B cell (primary cell): ENCODE results near the gene FANCC. TPM values are rescaled to one million over a fixed set of nuclear protein-coding genes. Genes with fewer than 3 reads are reported as not detected.

Source experiments
- ATAC-seq: fragments of 200-7000 bp; cut with Tn5 transposase; one replicate; pipeline ENCODE4 v1.10.0; 2021; ENCODE audit warnings: low read depth, mild to moderate bottlenecking, moderate number of reproducible peaks, moderate library complexity
- CTCF ChIA-PET: fragments of 350-600 bp; sonication (Branson Sonifier 250); formaldehyde crosslinking; loops from one replicate; lab custom pipeline; 2021; ENCODE audit warnings: antibody characterized with exemption, inconsistent platforms; lab: Charles Lee
- POLR2A ChIA-PET: fragments of 350-600 bp; sonication (Branson Sonifier 250); formaldehyde crosslinking; loops from one replicate; lab custom pipeline; 2021; ENCODE audit warnings: antibody characterized with exemption; lab: Charles Lee
- DNase-seq: peaks from one replicate; pipeline ENCODE4 v3.0.0; 2013
- H2AFZ ChIP-seq: 2 replicates; pipeline ENCODE4 v1.6.1; 2012; ENCODE audit warnings: mild to moderate bottlenecking, low read depth, low read length; ENCODE audit not compliant: insufficient read depth, poor library complexity, severe bottlenecking
- H3K27ac ChIP-seq, 2 donors: 1 replicate in 1 of 2; 2 replicates in 1 of 2; pipeline ENCODE4 v1.5.1; 2012 to 2013; ENCODE audit warnings: low read length in 2 of 2, mild to moderate bottlenecking in 2 of 2, moderate library complexity in 1 of 2
- H3K27me3 ChIP-seq, 4 experiments: fragments of 200-600 bp in 1 of 4; sonication (generic) in 1 of 4; replicated peaks in 1 of 4; 1 replicate in 2 of 4; 2 replicates in 2 of 4; pipeline versions ENCODE4 v1.6.1 to v1.7.0; 2013 to 2016; ENCODE audit warnings: low read length in 3 of 4, mild to moderate bottlenecking in 2 of 4, mixed read lengths in 1 of 4, moderate library complexity in 1 of 4; ENCODE audit not compliant: insufficient read depth in 4 of 4, control insufficient read depth in 3 of 4; ENCODE audit errors: control extremely low read depth in 1 of 4
- H3K36me3 ChIP-seq, 2 experiments: replicated peaks in 1 of 2; 1 replicate in 1 of 2; 2 replicates in 1 of 2; pipeline versions ENCODE4 v1.6.1 to v1.7.1; 2013; ENCODE audit warnings: low read length in 1 of 2; ENCODE audit not compliant: insufficient read depth in 2 of 2, control insufficient read depth in 1 of 2; ENCODE audit errors: control extremely low read depth in 1 of 2, extremely low read depth in 1 of 2
- H3K4me1 ChIP-seq, 2 donors: fragments of 200-600 bp in 1 of 2; sonication (generic) in 1 of 2; 1 replicate in 1 of 2; 2 replicates in 1 of 2; pipeline versions ENCODE4 v1.5.1 to v1.6.1; 2013 to 2017; ENCODE audit warnings: low read length in 2 of 2; ENCODE audit not compliant: control insufficient read depth in 2 of 2, insufficient read depth in 2 of 2
- H3K4me2 ChIP-seq: replicated peaks from 2 replicates; pipeline ENCODE3; 2012; ENCODE audit warnings: mild to moderate bottlenecking, low read depth, low read length; ENCODE audit not compliant: poor library complexity, severe bottlenecking
- H3K4me3 ChIP-seq, 5 experiments: fragments of 200-600 bp in 1 of 5; sonication (generic) in 1 of 5; 1 replicate in 3 of 5; 2 replicates in 2 of 5; pipeline versions ENCODE4 v1.5.1 to v1.7.0; 2011 to 2016; ENCODE audit warnings: low read length in 4 of 5, mild to moderate bottlenecking in 4 of 5, low read depth in 2 of 5, control low read depth in 1 of 5, moderate library complexity in 1 of 5; ENCODE audit not compliant: insufficient read depth in 1 of 5; ENCODE audit errors: control extremely low read depth in 1 of 5, extremely low read depth in 1 of 5
- H3K79me2 ChIP-seq: fragments of 200-600 bp; sonication (generic); one replicate; pipeline ENCODE4 v1.6.0; 2016; ENCODE audit warnings: low read length; ENCODE audit not compliant: control insufficient read depth, insufficient read depth
- H3K9ac ChIP-seq: fragments of 200-600 bp; sonication (generic); 2 replicates; pipeline ENCODE4 v1.6.1; 2017; ENCODE audit warnings: mild to moderate bottlenecking, low read length, moderate library complexity
- H3K9me3 ChIP-seq, 3 donors: one replicate each; pipeline versions ENCODE4 v1.6.1 to v1.7.1; 2013; ENCODE audit warnings: low read length in 2 of 3; ENCODE audit not compliant: control insufficient read depth in 2 of 3, insufficient read depth in 1 of 3; ENCODE audit errors: control extremely low read depth in 1 of 3
- H4K20me1 ChIP-seq: 2 replicates; pipeline ENCODE4 v1.6.0; 2012; ENCODE audit warnings: mild to moderate bottlenecking, low read length; ENCODE audit not compliant: insufficient read depth, control insufficient read depth, poor library complexity, severe bottlenecking
- H3K27ac Mint-ChIP-seq: one replicate; pipeline ENCODE4 v1.8.0; 2021; ENCODE audit warnings: mixed read lengths
- H3K27me3 Mint-ChIP-seq: one replicate; pipeline ENCODE4 v1.8.0; 2021; ENCODE audit warnings: mixed read lengths
- H3K4me1 Mint-ChIP-seq: one replicate; pipeline ENCODE4 v1.8.0; 2021; ENCODE audit warnings: mixed read lengths
- H3K4me3 Mint-ChIP-seq: one replicate; pipeline ENCODE4 v1.8.0; 2021; ENCODE audit warnings: mixed read lengths
- H3K9me3 Mint-ChIP-seq: one replicate; pipeline ENCODE4 v1.8.0; 2022; ENCODE audit warnings: mixed read lengths; ENCODE audit not compliant: insufficient read depth
- EZH2 ChIP-seq: IDR thresholded peaks from 2 replicates; pipeline ENCODE4 v1.6.1; 2012; ENCODE audit warnings: borderline replicate concordance, low read depth, mild to moderate bottlenecking, moderate library complexity, low read length; ENCODE audit not compliant: insufficient read depth, poor library complexity, severe bottlenecking
- WGBS: methylation state at CpG from one replicate; pipeline ENCODE4 v1.1.5; 2013; ENCODE audit warnings: missing lambda C conversion rate; ENCODE audit not compliant: insufficient coverage; 5-methylcytosine and 5-hydroxymethylcytosine counted together
- intact Hi-C: fragments of 100-400 bp; cut with micrococcal nuclease; formaldehyde crosslinking; loops from one replicate; pipeline ENCODE4 v1.10.0; 2022
- polyA plus RNA-seq: library from polyadenylated mRNA; depleted of rRNA; stranded (reverse); fragments of >200 nt; gene quantifications from 2 replicates; pipeline ENCODE4 v1.2.3, GENCODE V29; 2012
- total RNA-seq, 2 donors: library from RNA; stranded (reverse); fragments of 120-200 nt in 1 of 2; gene quantifications; 1 replicate in 1 of 2; 2 replicates in 1 of 2; pipeline versions ENCODE4 v1.2.3 to v1.2.4, GENCODE V29; 2013 to 2022
- TF ChIP-seq, protein P1 (sequence below): fragments of 200-600 bp; IDR thresholded peaks from one replicate; pipeline ENCODE4 v1.8.0; 2022; ENCODE audit warnings: antibody characterized with exemption, mild to moderate bottlenecking

FANCC gene
- total and polyA plus RNA-seq, 2 donors (not counting 1 experiment from before 2014, with no cell fraction given) = 1.8 to 11.1 TPM

DNA sequence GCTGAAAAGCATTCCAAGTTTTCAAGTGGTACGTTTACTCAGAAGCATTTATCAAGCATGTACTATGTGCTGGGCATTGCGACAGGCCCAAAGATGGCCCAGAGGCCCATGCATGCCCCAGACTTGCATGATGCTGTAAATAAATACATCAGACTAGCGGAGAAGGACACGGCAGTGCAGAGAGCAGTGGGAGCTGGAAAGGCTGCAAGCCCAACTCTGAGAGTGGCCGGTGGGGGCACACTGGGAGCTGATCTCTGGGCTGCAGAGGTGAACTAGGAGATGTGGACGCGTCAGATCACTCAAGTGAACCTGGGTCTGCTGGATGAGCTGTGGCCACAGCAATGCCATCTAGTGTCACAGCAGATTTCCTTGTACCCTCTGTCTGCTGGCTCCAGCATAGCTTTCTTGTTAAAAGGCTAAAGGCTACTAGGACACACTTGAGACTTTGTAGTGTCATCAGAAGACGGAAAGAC, 246.9 kb downstream of the FANCC start:
- POLR2A ChIA-PET = no interaction called here
- Histone ChIP-seq H3K4me1 (no peaks in the 10 kb centered on the region), H3K27me3 (no peaks in the 10 kb centered on the region), H3K79me2 (no peaks in the 10 kb centered on the region), H3K36me3 (no peaks in the 10 kb centered on the region), H3K27ac (no peak overlapping the region), H3K4me3 (no peak overlapping the region), H3K9me3 (no peaks in the 10 kb centered on the region), H2AFZ (no peak overlapping the region), H4K20me1 (no peaks in the 10 kb centered on the region), H3K9ac (no peak overlapping the region), H3K4me2 (no peak overlapping the region)
- no peaks in the 10 kb centered on the region for H3K27me3 Mint-ChIP-seq
- no peaks in the 10 kb centered on the region for H3K9me3 Mint-ChIP-seq
- no peak for ATAC-seq
- CTCF ChIA-PET = no interaction called here
- no peaks in the 10 kb centered on the region for H3K4me1 Mint-ChIP-seq
- intact Hi-C loops = no loop called here
- no peak for DNase-seq
- H3K27ac Mint-ChIP-seq = no peak overlapping the region
- no peak overlapping the region for H3K4me3 Mint-ChIP-seq
- 99% methylated on average over 7 of the region's 8 CpGs for WGBS
- TF ChIP-seq EZH2 = no peak
- TF ChIP-seq, protein P1, sequence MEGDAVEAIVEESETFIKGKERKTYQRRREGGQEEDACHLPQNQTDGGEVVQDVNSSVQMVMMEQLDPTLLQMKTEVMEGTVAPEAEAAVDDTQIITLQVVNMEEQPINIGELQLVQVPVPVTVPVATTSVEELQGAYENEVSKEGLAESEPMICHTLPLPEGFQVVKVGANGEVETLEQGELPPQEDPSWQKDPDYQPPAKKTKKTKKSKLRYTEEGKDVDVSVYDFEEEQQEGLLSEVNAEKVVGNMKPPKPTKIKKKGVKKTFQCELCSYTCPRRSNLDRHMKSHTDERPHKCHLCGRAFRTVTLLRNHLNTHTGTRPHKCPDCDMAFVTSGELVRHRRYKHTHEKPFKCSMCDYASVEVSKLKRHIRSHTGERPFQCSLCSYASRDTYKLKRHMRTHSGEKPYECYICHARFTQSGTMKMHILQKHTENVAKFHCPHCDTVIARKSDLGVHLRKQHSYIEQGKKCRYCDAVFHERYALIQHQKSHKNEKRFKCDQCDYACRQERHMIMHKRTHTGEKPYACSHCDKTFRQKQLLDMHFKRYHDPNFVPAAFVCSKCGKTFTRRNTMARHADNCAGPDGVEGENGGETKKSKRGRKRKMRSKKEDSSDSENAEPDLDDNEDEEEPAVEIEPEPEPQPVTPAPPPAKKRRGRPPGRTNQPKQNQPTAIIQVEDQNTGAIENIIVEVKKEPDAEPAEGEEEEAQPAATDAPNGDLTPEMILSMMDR = no peak

DNA sequence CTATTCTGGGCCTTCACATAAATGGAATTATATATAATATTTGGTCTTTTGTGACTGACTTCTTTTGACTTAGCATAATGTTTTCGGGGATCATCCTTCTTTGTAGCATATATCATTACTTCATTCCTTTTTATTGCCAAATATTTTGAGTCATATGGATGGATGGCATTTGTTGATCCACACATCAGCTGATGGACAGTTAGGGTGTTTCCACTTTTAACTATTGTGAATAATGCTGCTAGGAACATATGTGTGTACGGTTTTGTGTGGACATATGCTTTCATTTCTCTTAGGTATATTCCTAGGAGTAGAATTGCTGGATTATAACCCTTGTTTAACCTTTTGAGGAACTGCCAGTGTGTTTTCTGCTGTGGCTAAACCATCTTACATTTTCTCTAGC, 249.6 kb downstream of the FANCC start:
- ChIA-PET CTCF (no interaction called here), POLR2A (no interaction called here)
- H3K27me3 Mint-ChIP-seq = no peaks in the 10 kb centered on the region
- Histone ChIP-seq H3K9ac (no peak overlapping the region), H2AFZ (no peak overlapping the region), H3K27ac (no peak overlapping the region), H3K27me3 (no peaks in the 10 kb centered on the region), H3K36me3 (no peaks in the 10 kb centered on the region), H3K9me3 (no peaks in the 10 kb centered on the region), H4K20me1 (no peaks in the 10 kb centered on the region), H3K4me3 (no peak overlapping the region), H3K79me2 (no peaks in the 10 kb centered on the region), H3K4me2 (no peak overlapping the region), H3K4me1 (no peaks in the 10 kb centered on the region)
- H3K9me3 Mint-ChIP-seq = no peaks in the 10 kb centered on the region
- no peak overlapping the region for H3K4me3 Mint-ChIP-seq
- TF ChIP-seq, protein P1 = no peak
- TF ChIP-seq EZH2 = no peak
- no peaks in the 10 kb centered on the region for H3K4me1 Mint-ChIP-seq
- intact Hi-C loops = no loop called here
- no peak overlapping the region for H3K27ac Mint-ChIP-seq
- no peak for ATAC-seq
- no peak for DNase-seq
- no CpG with 5 or more reads among the region's 2 CpGs for WGBS
